IMR-90 (cell line): ENCODE data around the gene LRRC4.

Source experiments
- CTCF ChIP-seq: conservative IDR thresholded peaks from 2 replicates; pipeline ENCODE4 v1.5.1; 2012; ENCODE audit warnings: mild to moderate bottlenecking, low read depth, low read length, improper control_type of control experiment
- FOS ChIP-seq: fragments of 150-350 bp; IDR thresholded peaks from 2 replicates; pipeline ENCODE4 v1.6.1; 2016; ENCODE audit warnings: low read depth, low read length
- POLR2A ChIP-seq: IDR thresholded peaks from 2 replicates; pipeline ENCODE4 v1.6.1; 2012; ENCODE audit warnings: mild to moderate bottlenecking, low read depth, low read length

GRCh38 chr7:128045158-128045557 lies 13.9 kb upstream of the LRRC4 start:
- TF ChIP-seq FOS, result no peak
- TF ChIP-seq CTCF, result no peak
- no peak for TF ChIP-seq POLR2A
